Osteoblast (primary cell): ENCODE results near the gene TST. TPM values are rescaled to one million over a fixed set of nuclear protein-coding genes. Genes with fewer than 3 reads are reported as not detected.

Experiments used
- DNase-seq: peaks from one replicate; pipeline ENCODE4 v3.0.0; 2011; ENCODE audit warnings: low spot score, mixed read lengths; ENCODE audit not compliant: insufficient read length; ENCODE audit errors: missing footprints
- H2AFZ ChIP-seq: 2 replicates; pipeline ENCODE4 v1.6.0; 2011; ENCODE audit warnings: mild to moderate bottlenecking, low read length
- H3K27ac ChIP-seq: 2 replicates; pipeline ENCODE4 v1.5.1; 2011; ENCODE audit warnings: mild to moderate bottlenecking, low read depth, low read length, moderate library complexity
- H3K27me3 ChIP-seq: 2 replicates; pipeline ENCODE4 v1.6.0; 2012; ENCODE audit warnings: mild to moderate bottlenecking, control low read depth, inconsistent platforms, low read length, moderate library complexity; ENCODE audit not compliant: insufficient read depth
- H3K36me3 ChIP-seq: 2 replicates; pipeline ENCODE4 v1.5.1; 2011; ENCODE audit warnings: mild to moderate bottlenecking, low read length, control low read depth, moderate library complexity; ENCODE audit not compliant: insufficient read depth
- H3K4me1 ChIP-seq: 2 replicates; pipeline ENCODE4 v1.5.1; 2011; ENCODE audit warnings: mild to moderate bottlenecking, low read length, control low read depth, moderate library complexity; ENCODE audit not compliant: insufficient read depth
- H3K4me2 ChIP-seq: 2 replicates; pipeline ENCODE4 v1.6.0; 2011; ENCODE audit warnings: mild to moderate bottlenecking, low read length; ENCODE audit not compliant: insufficient read depth
- H3K4me3 ChIP-seq: fragments of 200-600 bp; sonication (generic); 3 replicates; pipeline ENCODE4 v1.5.1; 2012; ENCODE audit warnings: mild to moderate bottlenecking, low read length, inconsistent platforms; ENCODE audit not compliant: insufficient read depth
- H3K79me2 ChIP-seq: 2 replicates; pipeline ENCODE4 v1.6.0; 2012; ENCODE audit warnings: mild to moderate bottlenecking, low read length, control low read depth, inconsistent platforms; ENCODE audit not compliant: insufficient read depth
- H3K9me3 ChIP-seq: 2 replicates; pipeline ENCODE4 v1.5.1; 2011; ENCODE audit warnings: low read depth, low read length, control low read depth
- H4K20me1 ChIP-seq: 2 replicates; pipeline ENCODE4 v1.6.0; 2012; ENCODE audit warnings: mild to moderate bottlenecking, low read length, control low read depth; ENCODE audit not compliant: insufficient read depth
- total RNA-seq: library from RNA; depleted of rRNA; stranded (reverse); fragments of >200 nt; gene quantifications from 2 replicates; pipeline ENCODE4 v1.2.3, GENCODE V29; 2012
- TF ChIP-seq, protein P1 (sequence below): IDR thresholded peaks from 2 replicates; pipeline ENCODE4 v1.5.1; 2011; ENCODE audit warnings: mild to moderate bottlenecking, low read depth, low read length, moderate library complexity; ENCODE audit errors: extremely low read depth

TST gene
- total RNA-seq, 1 donor = 63.3 TPM

GRCh38 chr22:37054600-37055365 is 35.5 kb upstream of the TST start:
- Histone ChIP-seq H3K79me2 (peaks cover 9% of the 10 kb centered on the region), H2AFZ (no peak overlapping the region), H3K4me2 (no peak overlapping the region), H3K4me3 (no peak overlapping the region), H3K27ac (no peak overlapping the region), H3K9me3 (no peaks in the 10 kb centered on the region), H3K36me3 (peaks cover 20% of the 10 kb centered on the region), H4K20me1 (no peaks in the 10 kb centered on the region), H3K4me1 (peaks cover 6% of the 10 kb centered on the region), H3K27me3 (no peaks in the 10 kb centered on the region)
- TF ChIP-seq, protein P1, sequence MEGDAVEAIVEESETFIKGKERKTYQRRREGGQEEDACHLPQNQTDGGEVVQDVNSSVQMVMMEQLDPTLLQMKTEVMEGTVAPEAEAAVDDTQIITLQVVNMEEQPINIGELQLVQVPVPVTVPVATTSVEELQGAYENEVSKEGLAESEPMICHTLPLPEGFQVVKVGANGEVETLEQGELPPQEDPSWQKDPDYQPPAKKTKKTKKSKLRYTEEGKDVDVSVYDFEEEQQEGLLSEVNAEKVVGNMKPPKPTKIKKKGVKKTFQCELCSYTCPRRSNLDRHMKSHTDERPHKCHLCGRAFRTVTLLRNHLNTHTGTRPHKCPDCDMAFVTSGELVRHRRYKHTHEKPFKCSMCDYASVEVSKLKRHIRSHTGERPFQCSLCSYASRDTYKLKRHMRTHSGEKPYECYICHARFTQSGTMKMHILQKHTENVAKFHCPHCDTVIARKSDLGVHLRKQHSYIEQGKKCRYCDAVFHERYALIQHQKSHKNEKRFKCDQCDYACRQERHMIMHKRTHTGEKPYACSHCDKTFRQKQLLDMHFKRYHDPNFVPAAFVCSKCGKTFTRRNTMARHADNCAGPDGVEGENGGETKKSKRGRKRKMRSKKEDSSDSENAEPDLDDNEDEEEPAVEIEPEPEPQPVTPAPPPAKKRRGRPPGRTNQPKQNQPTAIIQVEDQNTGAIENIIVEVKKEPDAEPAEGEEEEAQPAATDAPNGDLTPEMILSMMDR = no peak
- DNase-seq = peak; percentile 49

DNA sequence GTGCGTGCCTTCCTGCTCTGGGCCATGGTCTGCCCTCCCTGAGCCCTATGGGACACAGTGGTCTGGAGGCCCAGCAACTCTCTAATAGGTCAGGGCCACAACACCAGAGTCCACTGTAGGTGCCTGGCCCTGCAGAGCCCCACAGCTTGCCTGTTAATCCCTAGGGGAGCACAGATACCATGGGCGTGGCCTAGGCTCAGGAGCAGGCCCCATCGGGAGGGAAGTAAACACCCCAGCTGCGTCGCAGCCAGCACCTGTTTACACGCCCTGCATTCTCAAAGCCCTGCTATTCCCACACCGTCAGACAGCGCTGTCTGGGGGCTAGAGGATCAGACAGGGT is 34.8 kb upstream of the TST start:
- Histone ChIP-seq H3K27me3 (no peaks in the 10 kb centered on the region), H3K4me3 (no peak overlapping the region), H3K79me2 (peaks cover 9% of the 10 kb centered on the region), H3K36me3 (peaks cover 20% of the 10 kb centered on the region), H4K20me1 (no peaks in the 10 kb centered on the region), H3K27ac (no peak overlapping the region), H2AFZ (no peak overlapping the region), H3K4me1 (peaks cover 6% of the 10 kb centered on the region), H3K4me2 (no peak overlapping the region), H3K9me3 (no peaks in the 10 kb centered on the region)
- TF ChIP-seq, protein P1 = no peak
- DNase-seq = peak; percentile 45

DNA sequence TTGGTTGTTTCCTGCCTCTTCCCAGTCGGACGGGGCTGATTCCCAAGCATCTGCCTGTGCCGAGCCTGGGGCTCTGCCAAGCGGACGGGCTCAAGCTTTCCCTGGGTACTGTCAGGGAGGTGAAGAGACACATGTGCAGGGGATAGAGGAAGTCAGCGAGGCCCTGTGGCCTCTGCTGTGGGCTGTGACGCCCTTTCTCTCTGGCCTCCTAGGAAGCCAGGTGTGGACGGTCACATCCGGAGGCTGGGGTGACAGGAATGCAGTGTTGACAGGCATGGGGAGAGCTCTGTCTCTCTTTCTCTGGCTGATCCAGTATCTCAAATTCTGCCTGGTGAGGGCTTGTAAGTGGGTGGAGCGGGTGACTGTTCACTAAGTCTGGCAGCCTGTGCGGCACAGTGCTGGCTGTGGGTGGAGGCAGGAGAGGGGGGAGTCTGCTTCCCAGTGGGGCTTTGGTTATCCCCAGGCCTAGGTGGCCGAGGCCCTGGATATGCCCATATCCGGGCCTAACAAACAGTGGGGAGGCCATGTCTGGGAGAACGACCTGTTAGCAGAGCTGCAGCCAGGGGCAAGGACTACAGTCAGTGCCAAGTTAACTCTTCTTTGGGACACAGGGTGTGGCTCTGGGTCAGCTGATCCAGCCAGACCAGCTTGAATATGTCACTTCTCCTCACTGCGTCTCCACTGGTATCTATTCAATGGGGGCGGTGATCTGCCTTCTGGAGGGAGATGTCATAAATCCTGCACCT is 34.2 kb upstream of the TST start:
- H3K4me1 ChIP-seq = peaks cover 6% of the 10 kb centered on the region
- H3K4me2 ChIP-seq = no peak overlapping the region
- no peak overlapping the region for H2AFZ ChIP-seq
- DNase-seq = peak; percentile 79
- TF ChIP-seq, protein P1 = no peak
- no peaks in the 10 kb centered on the region for H3K27me3 ChIP-seq
- no peak overlapping the region for H3K27ac ChIP-seq
- H4K20me1 ChIP-seq = no peaks in the 10 kb centered on the region
- H3K9me3 ChIP-seq = no peaks in the 10 kb centered on the region
- peaks cover 9% of the 10 kb centered on the region for H3K79me2 ChIP-seq
- H3K36me3 ChIP-seq = peaks cover 20% of the 10 kb centered on the region
- H3K4me3 ChIP-seq = no peak overlapping the region
